Measurements from ENCODE around the gene PDE10A. TPM values are rescaled to one million over a fixed set of nuclear protein-coding genes. Genes with fewer than 3 reads are reported as not detected.

The PDE10A gene
- total and polyA plus RNA-seq, 9 of the 15 experiments (the other 6 are each of a cell fraction or from before 2014, with no cell fraction given) = 0.04 TPM; not detected in 8

GRCh38 chr6:165345700-165346099 lies 317.3 kb downstream of the PDE10A start:
- in situ Hi-C loops (cut with MboI) = no loop called here
- H3K9ac ChIP-seq (ENCODE audit: insufficient read depth in 1 of 2, low read depth in 2 of 2, low read length in 2 of 2) = no peak overlapping the region
- H3K4me2 ChIP-seq (ENCODE audit: insufficient read depth, low read length) = no peak overlapping the region
- H3K4me3 ChIP-seq = no peak overlapping the region
- ChIA-PET CTCF (ENCODE audit: low intra/inter-chr PET ratio) (no interaction called here), POLR2A (no interaction called here)
- BruUV-seq (replicated peaks) = no TSS peak
- H3K9me3 ChIP-seq (replicated peaks; ENCODE audit: control insufficient read depth, insufficient read depth, low read depth, low read length) = peaks cover 5% of the 10 kb centered on the region; the same call in 1 of the 2 replicates
- no peaks in the 10 kb centered on the region for H4K20me1 ChIP-seq (replicated peaks; ENCODE audit: control insufficient read depth, insufficient read depth, low read length)
- DNase-seq (ENCODE audit: extremely low read depth in 1 of 4, low spot score in 3 of 4) = no peak
- no peak overlapping the region for H2AFZ ChIP-seq (ENCODE audit: low read depth, low read length)
- H3K4me1 ChIP-seq (replicated peaks in 1 of 2; ENCODE audit: control insufficient read depth in 2 of 2, insufficient read depth in 2 of 2, low read length in 2 of 2) = no peaks in the 10 kb centered on the region
- FAIRE-seq = no peak
- no peaks in the 10 kb centered on the region for H3K79me2 ChIP-seq (ENCODE audit: control insufficient read depth, insufficient read depth, low read length)
- no peaks in the 10 kb centered on the region for H3K36me3 ChIP-seq (ENCODE audit: control insufficient read depth, insufficient read depth, low read length)
- ATAC-seq = no peak
- no peaks in the 10 kb centered on the region for H3K9me1 ChIP-seq (ENCODE audit: control insufficient read depth, insufficient read depth, low read length)
- H3K27me3 ChIP-seq (ENCODE audit: control insufficient read depth in 2 of 2, insufficient read depth in 2 of 2, low read length in 2 of 2) = no peaks in the 10 kb centered on the region
- intact Hi-C loops (cut with micrococcal nuclease) = no loop called here
- WGBS (ENCODE audit: insufficient coverage, low coverage, missing lambda C conversion rate) = 2% methylated on average over 4 of the region's 4 CpGs
- no peak overlapping the region for H3K27ac ChIP-seq (ENCODE audit: extremely low read depth, low read depth, low read length)
- TF ChIP-seq HOXB6 (CRISPR knock-in tag; IDR thresholded peaks at IDR 0.05; ENCODE audit: borderline replicate concordance) (no peak), DIDO1 (tag; IDR thresholded peaks at IDR 0.05; ENCODE audit: low read depth) (no peak), CTCF (IDR thresholded peaks at IDR 0.05 in 2 of 3, conservative IDR thresholded peaks at IDR 0.05 in 1 of 3; ENCODE audit: insufficient read depth in 2 of 3, low read depth in 1 of 3, low read length in 3 of 3) (no peak), HDAC8 (tag; IDR thresholded peaks at IDR 0.05) (no peak), CSDE1 (IDR thresholded peaks at IDR 0.05) (no peak), RBM34 (IDR thresholded peaks at IDR 0.05; ENCODE audit: borderline replicate concordance, insufficient read depth, low read length) (no peak), SP1 (CRISPR knock-in tag; IDR thresholded peaks at IDR 0.05) (no peak), MEF2D (tag; conservative IDR thresholded peaks at IDR 0.05; ENCODE audit: low read depth) (no peak), SMARCB1 (IDR thresholded peaks at IDR 0.05; ENCODE audit: insufficient read length, low read depth) (no peak), ZNF561 (CRISPR knock-in tag; conservative IDR thresholded peaks at IDR 0.05) (no peak), C11orf30 (IDR thresholded peaks at IDR 0.05; ENCODE audit: low read depth) (no peak)
- TF ChIP-seq, protein P1, sequence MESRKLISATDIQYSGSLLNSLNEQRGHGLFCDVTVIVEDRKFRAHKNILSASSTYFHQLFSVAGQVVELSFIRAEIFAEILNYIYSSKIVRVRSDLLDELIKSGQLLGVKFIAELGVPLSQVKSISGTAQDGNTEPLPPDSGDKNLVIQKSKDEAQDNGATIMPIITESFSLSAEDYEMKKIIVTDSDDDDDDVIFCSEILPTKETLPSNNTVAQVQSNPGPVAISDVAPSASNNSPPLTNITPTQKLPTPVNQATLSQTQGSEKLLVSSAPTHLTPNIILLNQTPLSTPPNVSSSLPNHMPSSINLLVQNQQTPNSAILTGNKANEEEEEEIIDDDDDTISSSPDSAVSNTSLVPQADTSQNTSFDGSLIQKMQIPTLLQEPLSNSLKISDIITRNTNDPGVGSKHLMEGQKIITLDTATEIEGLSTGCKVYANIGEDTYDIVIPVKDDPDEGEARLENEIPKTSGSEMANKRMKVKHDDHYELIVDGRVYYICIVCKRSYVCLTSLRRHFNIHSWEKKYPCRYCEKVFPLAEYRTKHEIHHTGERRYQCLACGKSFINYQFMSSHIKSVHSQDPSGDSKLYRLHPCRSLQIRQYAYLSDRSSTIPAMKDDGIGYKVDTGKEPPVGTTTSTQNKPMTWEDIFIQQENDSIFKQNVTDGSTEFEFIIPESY (CRISPR knock-in tag; IDR thresholded peaks at IDR 0.05) = no peak
